IMR-90 (cell line): ENCODE data around the gene ANTXR1. TPM values are rescaled to one million over a fixed set of nuclear protein-coding genes. Genes with fewer than 3 reads are reported as not detected.

Experiments
- ATAC-seq: fragments of 200-7000 bp; cut with Tn5 transposase; 2 replicates; pipeline ENCODE4 v1.9.1; 2020; ENCODE audit warnings: low read depth, mild to moderate bottlenecking, moderate library complexity
- BruUV-seq: library from RNA; stranded (reverse); fragments of 400-500 nt; replicated peaks from 2 replicates; lab custom pipeline; 2021; lab: Mats Ljungman, UMichigan
- CTCF ChIA-PET: fragments of 300-600 bp; formaldehyde crosslinking; extraction: SDS; loops from one replicate; lab custom pipeline; 2021; ENCODE audit warnings: antibody characterized with exemption; lab: Yijun Ruan, JAX
- POLR2A ChIA-PET: fragments of 300-600 bp; sonication (Branson Sonifier 250); formaldehyde crosslinking; loops from one replicate; lab custom pipeline; 2022; ENCODE audit warnings: antibody characterized with exemption; ENCODE audit not compliant: unreplicated experiment; lab: Charles Lee
- DNase-seq: peaks from one replicate; pipeline ENCODE4 v3.0.0; 2013
- H2AFZ ChIP-seq: replicated peaks from 2 replicates; pipeline ENCODE3; 2013; ENCODE audit warnings: low read length, mild to moderate bottlenecking; ENCODE audit not compliant: poor library complexity
- H2AK5ac ChIP-seq: 2 replicates; pipeline ENCODE4 v1.6.1; 2013; ENCODE audit warnings: low read depth, low read length, inconsistent platforms
- H2AK9ac ChIP-seq: replicated peaks from 2 replicates; pipeline ENCODE3; 2013; ENCODE audit warnings: mild to moderate bottlenecking, low read depth, low read length, moderate library complexity; ENCODE audit not compliant: poor library complexity
- H2BK120ac ChIP-seq: 2 replicates; pipeline ENCODE4 v1.6.1; 2013; ENCODE audit warnings: low read depth, low read length, inconsistent platforms
- H2BK15ac ChIP-seq: 3 replicates; pipeline ENCODE4 v1.6.1; 2013; ENCODE audit warnings: low read depth, low read length, inconsistent platforms
- H2BK20ac ChIP-seq: 2 replicates; pipeline ENCODE4 v1.6.1; 2013; ENCODE audit warnings: low read depth, mild to moderate bottlenecking, inconsistent platforms, low read length, moderate library complexity
- H2BK5ac ChIP-seq: 2 replicates; pipeline ENCODE4 v1.6.1; 2013; ENCODE audit warnings: mild to moderate bottlenecking, low read depth, low read length, inconsistent platforms; ENCODE audit not compliant: poor library complexity, severe bottlenecking
- H3K14ac ChIP-seq: replicated peaks from 2 replicates; pipeline ENCODE4 v1.6.1; 2013; ENCODE audit warnings: low read depth, low read length, inconsistent platforms
- H3K18ac ChIP-seq: 2 replicates; pipeline ENCODE4 v1.6.1; 2013; ENCODE audit warnings: low read depth, low read length, control low read depth
- H3K23ac ChIP-seq: 2 replicates; pipeline ENCODE4 v1.6.1; 2013; ENCODE audit warnings: low read depth, low read length, inconsistent platforms
- H3K27ac ChIP-seq: 2 replicates; pipeline ENCODE4 v1.5.1; 2013; ENCODE audit warnings: mild to moderate bottlenecking, control low read depth, low read length; ENCODE audit not compliant: insufficient read depth
- H3K27me3 ChIP-seq: 2 replicates; pipeline ENCODE4 v1.6.1; 2013; ENCODE audit warnings: low read length; ENCODE audit not compliant: control insufficient read depth, insufficient read depth
- H3K36me3 ChIP-seq: 2 replicates; pipeline ENCODE4 v1.6.1; 2013; ENCODE audit warnings: low read length, mixed read lengths; ENCODE audit not compliant: control insufficient read depth, insufficient read depth
- H3K4ac ChIP-seq: 2 replicates; pipeline ENCODE4 v1.6.1; 2013; ENCODE audit warnings: low read depth, low read length, inconsistent platforms
- H3K4me1 ChIP-seq: 2 replicates; pipeline ENCODE4 v1.6.1; 2013; ENCODE audit warnings: low read length, mixed read lengths; ENCODE audit not compliant: control insufficient read depth, insufficient read depth
- H3K4me2 ChIP-seq: 2 replicates; pipeline ENCODE4 v1.6.1; 2013; ENCODE audit warnings: low read depth, mild to moderate bottlenecking, control low read depth, low read length, moderate library complexity
- H3K4me3 ChIP-seq: 2 replicates; pipeline ENCODE4 v1.5.1; 2013; ENCODE audit warnings: low read depth, mild to moderate bottlenecking, control low read depth, low read length, moderate library complexity; ENCODE audit not compliant: insufficient read depth
- H3K56ac ChIP-seq: 2 replicates; pipeline ENCODE4 v1.6.1; 2013; ENCODE audit warnings: low read length, inconsistent platforms; ENCODE audit not compliant: insufficient read depth; ENCODE audit errors: extremely low read depth
- H3K79me1 ChIP-seq, 2 experiments: 2 replicates each; pipeline ENCODE4 v1.6.1; 2013; ENCODE audit warnings: low read length in 2 of 2, inconsistent platforms in 1 of 2, low read depth in 1 of 2
- H3K9ac ChIP-seq: 2 replicates; pipeline ENCODE4 v1.6.1; 2013; ENCODE audit warnings: low read depth, low read length, control low read depth
- H3K9me1 ChIP-seq: 2 replicates; pipeline ENCODE4 v1.6.1; 2013; ENCODE audit warnings: low read length, inconsistent platforms; ENCODE audit not compliant: insufficient read depth
- H3K9me3 ChIP-seq: 2 replicates; pipeline ENCODE4 v1.6.1; 2013; ENCODE audit warnings: low read length; ENCODE audit not compliant: control insufficient read depth, insufficient read depth
- H4K20me1 ChIP-seq: 2 replicates; pipeline ENCODE4 v1.6.1; 2013; ENCODE audit warnings: low read length, inconsistent platforms; ENCODE audit not compliant: insufficient read depth
- H4K5ac ChIP-seq: 2 replicates; pipeline ENCODE4 v1.6.1; 2013; ENCODE audit warnings: mild to moderate bottlenecking, low read depth, low read length, control low read depth
- H4K8ac ChIP-seq, 2 experiments: 2 replicates each; pipeline ENCODE4 v1.6.1; 2013; ENCODE audit warnings: low read depth in 2 of 2, low read length in 2 of 2, control low read depth in 1 of 2, inconsistent platforms in 1 of 2
- H4K91ac ChIP-seq: 2 replicates; pipeline ENCODE4 v1.6.1; 2013; ENCODE audit warnings: low read depth, low read length, inconsistent platforms; ENCODE audit not compliant: insufficient read depth
- BHLHE40 ChIP-seq: fragments of 150-350 bp; IDR thresholded peaks from 2 replicates; pipeline ENCODE4 v1.6.1; 2016; ENCODE audit warnings: mild to moderate bottlenecking, low read depth, low read length
- CEBPB ChIP-seq: IDR thresholded peaks from 2 replicates; pipeline ENCODE4 v1.6.1; 2012; ENCODE audit warnings: low read depth, low read length, improper control_type of control experiment
- CHD1 ChIP-seq: IDR thresholded peaks from 2 replicates; pipeline ENCODE4 v1.6.1; 2012; ENCODE audit warnings: low read depth, low read length, improper control_type of control experiment
- ELK1 ChIP-seq: fragments of 150-350 bp; IDR thresholded peaks from 2 replicates; pipeline ENCODE4 v1.6.1; 2016; ENCODE audit warnings: low read depth, mild to moderate bottlenecking, low read length, moderate library complexity, borderline replicate concordance
- FOS ChIP-seq: fragments of 150-350 bp; IDR thresholded peaks from 2 replicates; pipeline ENCODE4 v1.6.1; 2016; ENCODE audit warnings: low read depth, low read length
- MXI1 ChIP-seq: IDR thresholded peaks from 2 replicates; pipeline ENCODE4 v1.6.1; 2012; ENCODE audit warnings: low read depth, mild to moderate bottlenecking, low read length, moderate library complexity, borderline replicate concordance
- NFE2L2 ChIP-seq: fragments of 150-350 bp; IDR thresholded peaks from 2 replicates; pipeline ENCODE4 v1.6.1; 2016; ENCODE audit warnings: low read depth, mild to moderate bottlenecking, low read length
- POLR2A ChIP-seq: IDR thresholded peaks from 2 replicates; pipeline ENCODE4 v1.6.1; 2012; ENCODE audit warnings: mild to moderate bottlenecking, low read depth, low read length
- RCOR1 ChIP-seq: IDR thresholded peaks from 2 replicates; pipeline ENCODE4 v1.6.1; 2012; ENCODE audit warnings: mild to moderate bottlenecking, low read length, improper control_type of control experiment; ENCODE audit not compliant: insufficient replicate concordance
- SMC3 ChIP-seq: fragments of 150-350 bp; IDR thresholded peaks from 2 replicates; pipeline ENCODE4 v1.6.1; 2016; ENCODE audit warnings: low read depth, mild to moderate bottlenecking, antibody characterized with exemption, low read length, moderate library complexity
- USF2 ChIP-seq: fragments of 150-350 bp; IDR thresholded peaks from 2 replicates; pipeline ENCODE4 v1.6.1; 2017; ENCODE audit warnings: mild to moderate bottlenecking, antibody characterized with exemption, low read length, low read depth
- WGBS, 2 experiments: methylation state at CpG; one replicate each; pipeline versions ENCODE4 v1.1.5 to v1.1.7; 2013; ENCODE audit warnings: missing lambda C conversion rate in 2 of 2; ENCODE audit not compliant: insufficient read length in 1 of 2; ENCODE audit errors: extremely low coverage in 2 of 2; 5-methylcytosine and 5-hydroxymethylcytosine counted together
- dilution Hi-C: fragments of 300-500 bp; cut with HindIII; formaldehyde crosslinking; loops from one replicate; pipeline ENCODE4 v1.14.3; 2018; ENCODE audit warnings: low sequenced_read_pairs; ENCODE audit not compliant: unreplicated experiment
- in situ Hi-C: fragments of 300-500 bp; cut with MboI; formaldehyde crosslinking; loops from 3 replicates; pipeline ENCODE4 v1.14.3; 2019; ENCODE audit warnings: low sequenced_read_pairs, inconsistent platforms, mixed read lengths
- intact Hi-C: fragments of 100-400 bp; cut with micrococcal nuclease; formaldehyde crosslinking; loops from 2 replicates; pipeline ENCODE4 v1.10.0; 2022
- polyA plus RNA-seq, 3 experiments: library from polyadenylated mRNA; depleted of rRNA; stranded (reverse); fragments of >200 nt; gene quantifications; 2 replicates each; pipeline ENCODE4 v1.2.3, GENCODE V29; 2012; ENCODE audit warnings: low replicate concordance in 1 of 3
- total RNA-seq: library from RNA; depleted of rRNA; stranded (reverse); fragments of >200 nt; gene quantifications from 2 replicates; pipeline ENCODE4 v1.2.3, GENCODE V29; 2012

ANTXR1 gene
- total and polyA plus RNA-seq, 2 of the 4 experiments (the other 2 are of a cell fraction), result 27.2 to 36.9 TPM

DNA sequence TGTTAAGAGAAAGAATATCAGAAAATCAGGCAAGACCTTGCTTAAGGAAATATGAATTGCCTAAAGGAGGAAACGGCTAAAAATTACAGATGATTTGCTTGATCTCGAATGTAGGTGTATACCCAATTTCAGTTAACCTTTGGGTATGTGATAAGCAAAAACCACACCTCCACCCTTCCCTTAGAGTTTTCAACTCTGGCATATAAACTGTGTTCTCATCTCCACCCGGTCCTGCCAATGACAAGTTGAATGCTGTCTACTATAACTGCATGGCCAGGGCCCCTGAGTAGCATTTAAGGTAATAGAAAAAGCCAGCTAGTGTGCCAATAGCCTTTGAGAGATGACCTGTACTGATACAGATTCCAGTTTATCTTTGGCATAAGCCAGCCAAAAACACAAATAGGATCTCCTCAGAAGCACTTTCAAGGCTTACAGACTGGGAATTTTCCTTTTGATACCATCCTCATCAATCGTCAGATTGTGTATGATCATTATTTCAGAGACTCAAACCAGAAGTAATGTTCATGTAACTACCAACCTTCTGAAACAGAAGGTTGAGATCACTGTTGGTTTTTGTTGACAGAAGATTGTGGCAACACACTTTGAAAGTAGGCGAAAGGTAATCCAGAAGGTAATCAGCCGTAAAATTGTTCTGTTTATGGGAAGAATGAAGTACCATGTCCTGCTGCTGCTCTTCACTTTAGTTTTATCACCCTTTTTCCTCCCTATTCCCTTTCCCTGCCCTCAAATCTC lies 211.0 kb downstream of the ANTXR1 start:
- peak overlapping the region; percentile 80; the same call in 1 of the 2 replicates for H2BK120ac ChIP-seq
- peaks cover 16% of the 10 kb centered on the region for H3K36me3 ChIP-seq
- peaks cover 27% of the 10 kb centered on the region for H3K4me1 ChIP-seq
- H3K18ac ChIP-seq, result peak overlapping the region; percentile 89
- H3K27me3 ChIP-seq, result no peaks in the 10 kb centered on the region
- no CpG with 5 or more reads among the region's 6 CpGs for WGBS, 2 experiments
- H3K4ac ChIP-seq, result peak overlapping the region; percentile 91
- H3K4me2 ChIP-seq, result no peak overlapping the region
- peak overlapping the region; percentile 71 for H4K5ac ChIP-seq
- no peak overlapping the region for H3K9ac ChIP-seq
- dilution Hi-C loops, result no loop called here
- no peak overlapping the region for H3K56ac ChIP-seq
- H4K8ac ChIP-seq, result peak overlapping the region; percentile 41 to 60; a peak in 3 of 4 replicates
- ChIA-PET POLR2A (no interaction called here), CTCF (no interaction called here)
- in situ Hi-C loops, result no loop called here
- H2BK5ac ChIP-seq, result peak overlapping the region; percentile 83
- H2AFZ ChIP-seq, result no peak overlapping the region
- BruUV-seq, result no TSS peak
- H3K9me1 ChIP-seq, result peaks cover 21% of the 10 kb centered on the region
- ATAC-seq (no peak), DNase-seq (no peak)
- H2AK9ac ChIP-seq, result no peak overlapping the region
- peak overlapping the region; percentile 38 for H3K14ac ChIP-seq
- no peak overlapping the region for H3K4me3 ChIP-seq
- H4K91ac ChIP-seq, result peak overlapping the region; percentile 71
- peak overlapping the region; percentile 72; the same call in 1 of the 2 replicates for H3K23ac ChIP-seq
- H2BK20ac ChIP-seq, result peak overlapping the region; percentile 77; the same call in 1 of the 2 replicates
- no peaks in the 10 kb centered on the region for H3K9me3 ChIP-seq
- H3K79me1 ChIP-seq, result peaks cover 9 to 49% of the 10 kb centered on the region in 2 experiments; a peak in 3 of 4 replicates
- peak overlapping the region; percentile 97; the same call in 1 of the 2 replicates for H3K27ac ChIP-seq
- intact Hi-C loops, result no loop called here
- peak overlapping the region; percentile 18; the same call in 2 of the 3 replicates for H2BK15ac ChIP-seq
- TF ChIP-seq CHD1 (no peak), POLR2A (no peak), RCOR1 (no peak), SMC3 (no peak), ELK1 (no peak), USF2 (no peak), NFE2L2 (no peak), CEBPB (no peak), FOS (no peak), MXI1 (no peak), BHLHE40 (no peak)
- no peaks in the 10 kb centered on the region; the same call in 1 of the 2 replicates for H4K20me1 ChIP-seq
- H2AK5ac ChIP-seq, result peak overlapping the region; percentile 46
